ENCODE results near the gene GRK3. TPM values are rescaled to one million over a fixed set of nuclear protein-coding genes. Genes with fewer than 3 reads are reported as not detected.

Gene GRK3
- total RNA-seq, 4 donors from 2014 or later, result 0.64 to 5.3 (median 2.8) TPM

- H3K4me3 ChIP-seq, result no peak overlapping the region
- TF ChIP-seq, protein P1, sequence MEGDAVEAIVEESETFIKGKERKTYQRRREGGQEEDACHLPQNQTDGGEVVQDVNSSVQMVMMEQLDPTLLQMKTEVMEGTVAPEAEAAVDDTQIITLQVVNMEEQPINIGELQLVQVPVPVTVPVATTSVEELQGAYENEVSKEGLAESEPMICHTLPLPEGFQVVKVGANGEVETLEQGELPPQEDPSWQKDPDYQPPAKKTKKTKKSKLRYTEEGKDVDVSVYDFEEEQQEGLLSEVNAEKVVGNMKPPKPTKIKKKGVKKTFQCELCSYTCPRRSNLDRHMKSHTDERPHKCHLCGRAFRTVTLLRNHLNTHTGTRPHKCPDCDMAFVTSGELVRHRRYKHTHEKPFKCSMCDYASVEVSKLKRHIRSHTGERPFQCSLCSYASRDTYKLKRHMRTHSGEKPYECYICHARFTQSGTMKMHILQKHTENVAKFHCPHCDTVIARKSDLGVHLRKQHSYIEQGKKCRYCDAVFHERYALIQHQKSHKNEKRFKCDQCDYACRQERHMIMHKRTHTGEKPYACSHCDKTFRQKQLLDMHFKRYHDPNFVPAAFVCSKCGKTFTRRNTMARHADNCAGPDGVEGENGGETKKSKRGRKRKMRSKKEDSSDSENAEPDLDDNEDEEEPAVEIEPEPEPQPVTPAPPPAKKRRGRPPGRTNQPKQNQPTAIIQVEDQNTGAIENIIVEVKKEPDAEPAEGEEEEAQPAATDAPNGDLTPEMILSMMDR (IDR thresholded peaks at IDR 0.05), result no peak
- TF ChIP-seq POLR2A (IDR thresholded peaks at IDR 0.05), result no peak
- no peak for DNase-seq
- no peaks in the 10 kb centered on the region for H3K27me3 ChIP-seq
- no peaks in the 10 kb centered on the region for H3K9me3 ChIP-seq
- H3K27ac ChIP-seq, result no peak overlapping the region
- no peaks in the 10 kb centered on the region for H3K36me3 ChIP-seq
- H3K4me1 ChIP-seq, result no peaks in the 10 kb centered on the region
- intact Hi-C loops (cut with DNase I), result no loop called here
- WGBS, 2 donors, result 89 to 93% methylated on average over 9 to 10 of the region's 16 CpGs
Measured at GRCh38 chr22:25722223-25722622, 157.7 kb downstream of the GRK3 start.

GRCh38 chr22:25722626-25723025 is 158.2 kb downstream of the GRK3 start:
- no peak for DNase-seq
- no peaks in the 10 kb centered on the region for H3K27me3 ChIP-seq
- no peaks in the 10 kb centered on the region for H3K4me1 ChIP-seq
- H3K4me3 ChIP-seq, result no peak overlapping the region
- intact Hi-C loops (cut with DNase I), result no loop called here
- TF ChIP-seq POLR2A (IDR thresholded peaks at IDR 0.05), result no peak
- TF ChIP-seq, protein P1 (IDR thresholded peaks at IDR 0.05), result no peak
- H3K9me3 ChIP-seq, result no peaks in the 10 kb centered on the region
- H3K27ac ChIP-seq, result no peak overlapping the region
- WGBS, 2 donors, result 97% methylated on average over 3 of the region's 3 CpGs
- H3K36me3 ChIP-seq, result no peaks in the 10 kb centered on the region

- no peaks in the 10 kb centered on the region for H3K4me1 ChIP-seq
- no peaks in the 10 kb centered on the region for H3K9me3 ChIP-seq
- intact Hi-C loops (cut with DNase I), result no loop called here
- no peak overlapping the region for H3K4me3 ChIP-seq
- no peak overlapping the region for H3K27ac ChIP-seq
- no peaks in the 10 kb centered on the region for H3K36me3 ChIP-seq
- 67 to 72% methylated on average over 4 of the region's 4 CpGs for WGBS, 2 donors
- H3K27me3 ChIP-seq, result no peaks in the 10 kb centered on the region
- TF ChIP-seq POLR2A (IDR thresholded peaks at IDR 0.05), result no peak
- TF ChIP-seq, protein P1 (IDR thresholded peaks at IDR 0.05), result no peak
- no peak for DNase-seq
Measured at GRCh38 chr22:25726241-25726640, 161.8 kb downstream of the GRK3 start.

DNA sequence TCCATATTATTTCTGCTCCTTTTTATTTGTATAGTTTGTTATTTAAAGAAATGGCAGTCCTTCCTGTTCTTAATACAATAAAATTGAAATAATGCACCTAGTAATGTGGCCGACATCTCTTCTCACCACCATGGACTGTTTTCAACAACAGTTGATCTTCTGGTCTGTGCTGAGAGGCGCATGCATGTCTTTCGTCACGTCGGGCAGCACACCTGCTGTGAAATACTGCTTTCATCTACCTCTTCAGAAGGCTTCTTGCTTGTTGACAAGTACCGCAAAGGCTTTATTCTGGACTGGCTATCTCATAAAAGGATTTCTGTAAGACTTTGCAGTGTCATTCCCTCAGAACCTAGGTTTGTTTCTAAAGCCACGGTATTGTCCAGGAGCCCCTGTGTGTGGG is 163.6 kb downstream of the GRK3 start:
- intact Hi-C loops (cut with DNase I), result no loop called here
- 81 to 94% methylated on average over 7 of the region's 7 CpGs for WGBS, 2 donors
- peaks cover 0 to 2% (median 0%) of the 10 kb centered on the region in 4 donors for H3K27me3 ChIP-seq
- TF ChIP-seq POLR2A (IDR thresholded peaks at IDR 0.05), result no peak
- TF ChIP-seq, protein P1 (IDR thresholded peaks at IDR 0.05), result no peak
- H3K27ac ChIP-seq, result no peak overlapping the region
- no peak overlapping the region for H3K4me3 ChIP-seq
- no peaks in the 10 kb centered on the region for H3K4me1 ChIP-seq
- no peaks in the 10 kb centered on the region for H3K9me3 ChIP-seq
- H3K36me3 ChIP-seq, result no peaks in the 10 kb centered on the region
- no peak for DNase-seq

DNA sequence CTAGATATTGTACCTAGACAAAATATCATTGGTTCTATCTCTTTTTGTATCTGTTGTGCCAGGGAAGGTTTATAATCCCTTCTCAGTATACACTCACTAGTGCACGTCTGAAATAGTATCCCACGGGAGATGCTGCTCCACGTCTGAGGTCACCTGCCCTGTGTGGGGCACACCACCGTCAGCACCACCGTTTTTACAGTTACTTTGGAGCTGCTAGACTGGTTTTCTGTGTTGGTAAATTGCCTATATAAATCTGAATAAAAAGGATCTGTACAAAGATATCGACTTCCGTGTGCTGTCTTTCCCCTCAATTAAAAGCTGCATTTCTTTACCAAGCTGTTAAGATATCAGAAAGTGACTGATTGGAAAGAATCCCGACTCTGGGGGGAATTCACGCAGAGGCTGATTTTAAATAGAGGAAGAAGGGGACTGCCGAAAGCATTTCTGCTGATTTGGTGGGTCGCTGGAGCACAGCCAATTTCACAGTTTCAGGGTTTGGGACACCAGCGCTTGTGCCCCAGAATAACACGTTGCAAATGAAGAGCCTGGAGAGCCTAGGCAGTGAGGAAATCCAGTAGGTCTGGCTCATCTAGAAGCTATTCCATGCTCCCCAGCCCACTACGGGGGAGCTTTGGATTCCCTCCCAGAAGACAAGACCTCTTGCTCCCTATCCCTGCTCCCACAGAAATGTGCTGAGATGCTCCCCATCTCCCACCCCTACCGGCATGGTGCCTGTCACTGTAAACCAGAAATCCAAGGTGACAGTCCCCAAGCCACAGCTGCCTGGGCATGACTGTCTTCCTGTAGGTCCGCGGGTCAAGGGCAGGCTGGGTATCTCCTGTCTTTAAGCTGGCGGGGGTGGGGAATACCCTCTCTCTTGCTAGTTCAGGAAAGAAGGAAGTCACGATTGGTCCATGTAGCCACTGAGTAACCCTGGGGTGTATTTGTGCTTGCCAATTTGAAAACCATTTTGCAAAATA is 164.8 kb downstream of the GRK3 start:
- intact Hi-C loops (cut with DNase I), result no loop called here

More for the DNA sequence above, 164.8 kb downstream of the GRK3 start:
- DNase-seq, result no peak
- no peak overlapping the region for H3K27ac ChIP-seq
- peaks cover 0 to 5% (median 0%) of the 10 kb centered on the region in 4 donors for H3K27me3 ChIP-seq
- no peaks in the 10 kb centered on the region for H3K4me1 ChIP-seq
- WGBS, 2 donors, result 69 to 72% methylated on average over 13 to 18 of the region's 19 CpGs
- no peak overlapping the region for H3K4me3 ChIP-seq
- H3K36me3 ChIP-seq, result no peaks in the 10 kb centered on the region
- TF ChIP-seq, protein P1 (IDR thresholded peaks at IDR 0.05), result no peak
- no peak for TF ChIP-seq POLR2A (IDR thresholded peaks at IDR 0.05)
- H3K9me3 ChIP-seq, result no peaks in the 10 kb centered on the region
